WTC11 (cell line): Measurements from ENCODE around the gene F10.

Source experiments
- CREM ChIP-seq: sonication (generic); formaldehyde crosslinking; IDR thresholded peaks from 2 replicates; pipeline ENCODE4 v1.8.1; 2022; ENCODE audit warnings: mild to moderate bottlenecking, missing genetic modification reagents, moderate library complexity
- CTCF ChIP-seq: fragments of 200-600 bp; IDR thresholded peaks from 2 replicates; pipeline ENCODE4 v1.8.0; 2022; ENCODE audit warnings: antibody characterized with exemption
- E2F1 ChIP-seq: sonication (generic); formaldehyde crosslinking; IDR thresholded peaks from 2 replicates; pipeline ENCODE4 v1.8.0; 2022; ENCODE audit warnings: mild to moderate bottlenecking, missing genetic modification reagents
- ELF4 ChIP-seq: sonication (generic); formaldehyde crosslinking; IDR thresholded peaks from 2 replicates; pipeline ENCODE4 v1.8.1; 2022; ENCODE audit warnings: low read depth, mild to moderate bottlenecking, moderate library complexity, missing genetic modification reagents
- ERG ChIP-seq: fragments of 250-450 bp; sonication (Bioruptor Pico); IDR thresholded peaks from 2 replicates; pipeline ENCODE4 v1.8.0; 2021; ENCODE audit warnings: mild to moderate bottlenecking
- GABPB1 ChIP-seq: sonication (generic); formaldehyde crosslinking; IDR thresholded peaks from 2 replicates; pipeline ENCODE4 v1.8.1; 2023; ENCODE audit warnings: mild to moderate bottlenecking, missing genetic modification reagents
- MYBL2 ChIP-seq: sonication (generic); formaldehyde crosslinking; IDR thresholded peaks from 2 replicates; pipeline ENCODE4 v1.8.1; 2023; ENCODE audit warnings: mild to moderate bottlenecking, moderate library complexity, missing genetic modification reagents
- NFYB ChIP-seq: sonication (generic); formaldehyde crosslinking; conservative IDR thresholded peaks from 2 replicates; pipeline ENCODE4 v1.8.0; 2022; ENCODE audit warnings: low read depth, missing genetic modification reagents
- NR3C1 ChIP-seq: sonication (generic); formaldehyde crosslinking; conservative IDR thresholded peaks from 2 replicates; pipeline ENCODE4 v1.8.1; 2023; ENCODE audit warnings: low read depth, mild to moderate bottlenecking, missing genetic modification reagents
- RELA ChIP-seq: sonication (generic); formaldehyde crosslinking; IDR thresholded peaks from 2 replicates; pipeline ENCODE4 v1.8.1; 2022; ENCODE audit warnings: missing genetic modification reagents, mild to moderate bottlenecking, borderline replicate concordance
- SP1 ChIP-seq: sonication (generic); formaldehyde crosslinking; conservative IDR thresholded peaks from 2 replicates; pipeline ENCODE4 v1.8.1; 2022; ENCODE audit warnings: missing genetic modification reagents
- USF2 ChIP-seq: sonication (generic); formaldehyde crosslinking; IDR thresholded peaks from 2 replicates; pipeline ENCODE4 v1.8.1; 2023; ENCODE audit warnings: mild to moderate bottlenecking, missing genetic modification reagents, moderate library complexity
- ZNF512 ChIP-seq: sonication (generic); formaldehyde crosslinking; IDR thresholded peaks from 2 replicates; pipeline ENCODE4 v1.8.1; 2022; ENCODE audit warnings: missing genetic modification reagents, borderline replicate concordance

- TF ChIP-seq ELF4 (CRISPR knock-in tag) (no peak), CREM (CRISPR knock-in tag) (no peak), CTCF (no peak), ERG (CRISPR knock-in tag) (no peak), E2F1 (CRISPR knock-in tag) (no peak), SP1 (CRISPR knock-in tag) (no peak), NR3C1 (CRISPR knock-in tag) (no peak), NFYB (CRISPR knock-in tag) (no peak), GABPB1 (CRISPR knock-in tag) (no peak), RELA (CRISPR knock-in tag) (no peak), MYBL2 (CRISPR knock-in tag) (no peak), USF2 (CRISPR knock-in tag) (no peak), ZNF512 (CRISPR knock-in tag) (no peak)
These were observed 74.6 kb downstream of the F10 start for GRCh38 chr13:113196970-113197737.
